T-helper 9 cell (primary cell): ENCODE data around the gene CD101.

Experiments used
- DNase-seq: peaks from one replicate; pipeline ENCODE4 v3.0.0-alpha.2; 2020

Gene CD101

DNA sequence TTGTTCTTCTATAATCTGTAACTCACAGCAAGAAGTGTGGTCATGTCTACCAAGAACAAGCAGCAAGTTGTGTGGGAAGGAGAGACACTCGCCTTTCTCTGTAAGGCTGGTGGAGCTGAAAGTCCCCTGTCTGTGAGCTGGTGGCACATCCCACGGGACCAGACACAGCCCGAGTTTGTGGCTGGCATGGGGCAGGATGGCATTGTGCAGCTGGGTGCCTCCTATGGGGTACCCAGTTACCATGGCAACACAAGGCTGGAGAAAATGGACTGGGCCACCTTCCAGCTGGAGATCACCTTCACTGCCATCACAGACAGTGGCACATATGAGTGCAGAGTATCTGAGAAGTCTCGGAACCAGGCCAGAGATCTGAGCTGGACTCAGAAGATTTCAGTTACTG is 15.5 kb downstream of the CD101 start:
- no peak for DNase-seq

DNA sequence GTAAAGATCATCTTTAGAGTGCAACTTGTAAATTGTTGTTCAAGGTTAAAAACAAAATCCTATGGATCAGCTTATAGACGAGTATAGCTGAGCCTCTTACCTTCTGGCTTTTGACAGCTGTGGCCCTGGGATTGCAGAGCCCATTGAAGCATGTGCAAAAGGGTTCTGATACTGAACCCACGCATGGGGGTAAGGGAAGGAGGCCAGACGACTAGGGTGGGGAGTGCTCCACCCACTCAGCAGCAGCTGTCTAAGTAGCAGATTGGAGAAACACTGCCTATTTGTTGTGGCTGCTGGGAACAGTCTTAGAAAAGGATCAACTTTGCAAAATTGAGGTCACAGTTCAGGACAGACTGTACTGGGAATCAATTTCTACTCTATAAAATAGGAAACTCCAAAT is 16.1 kb downstream of the CD101 start:
- DNase-seq, result no peak

DNA sequence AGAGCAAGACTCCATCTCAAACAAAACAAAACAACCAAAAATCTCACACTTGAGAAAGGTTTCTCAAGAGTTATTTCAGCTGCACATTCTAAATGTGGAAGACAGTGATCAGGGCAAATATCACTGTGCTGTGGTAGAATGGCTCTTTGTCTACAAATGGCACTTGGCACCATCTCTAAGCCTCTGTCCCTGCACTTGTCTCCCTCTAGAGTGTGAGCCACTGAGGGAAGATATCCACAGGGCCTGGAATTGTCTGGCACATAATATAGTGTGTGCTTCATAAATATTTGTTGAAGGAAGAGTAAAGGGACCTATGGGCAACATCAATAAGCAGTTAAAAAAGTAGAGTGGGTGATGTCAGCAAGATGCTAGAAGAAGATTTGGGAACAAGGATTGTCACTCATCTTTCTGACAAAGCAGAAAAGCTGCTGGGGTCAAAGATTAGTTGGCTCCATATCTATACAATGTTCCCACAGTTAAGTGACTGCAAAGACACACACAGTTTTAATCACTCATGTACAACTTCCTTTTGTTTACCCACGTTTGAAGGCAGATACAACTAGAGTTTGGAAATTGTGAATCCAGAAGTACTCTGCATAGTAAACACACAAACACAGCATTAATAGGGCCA is 19.1 kb downstream of the CD101 start:
- DNase-seq, result no peak

DNA sequence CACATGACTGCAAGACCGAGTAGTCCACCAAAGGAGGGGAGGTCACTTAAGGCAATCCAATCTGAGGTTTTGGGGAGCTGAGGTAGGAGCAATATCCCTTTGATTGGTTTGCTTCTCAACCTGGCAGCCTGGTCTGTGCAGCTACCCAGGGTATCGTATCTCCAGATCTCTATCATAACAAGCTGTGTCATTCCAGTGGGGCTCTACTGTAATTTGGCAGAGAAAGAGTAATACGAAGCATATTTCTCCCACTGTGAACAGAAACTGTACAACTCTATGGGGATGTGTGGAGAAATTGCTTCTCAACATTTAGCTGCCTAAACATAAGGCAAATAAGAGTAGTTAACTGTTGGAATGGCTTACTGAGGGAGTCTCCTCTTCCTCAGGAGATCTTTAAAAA is 20.6 kb downstream of the CD101 start:
- DNase-seq, result no peak

DNA sequence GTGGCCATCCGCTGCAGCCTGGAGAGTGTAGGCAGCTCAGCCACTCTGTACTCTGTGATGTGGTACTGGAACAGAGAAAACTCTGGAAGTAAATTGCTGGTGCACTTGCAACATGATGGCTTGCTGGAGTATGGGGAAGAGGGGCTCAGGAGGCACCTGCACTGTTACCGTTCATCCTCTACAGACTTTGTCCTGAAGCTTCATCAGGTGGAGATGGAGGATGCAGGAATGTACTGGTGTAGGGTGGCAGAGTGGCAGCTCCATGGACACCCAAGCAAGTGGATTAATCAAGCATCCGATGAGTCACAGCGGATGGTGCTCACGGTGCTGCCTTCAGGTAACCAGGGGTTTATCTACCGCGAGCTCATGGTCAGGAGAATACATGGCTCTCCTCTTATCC is 24.0 kb downstream of the CD101 start:
- no peak for DNase-seq

DNA sequence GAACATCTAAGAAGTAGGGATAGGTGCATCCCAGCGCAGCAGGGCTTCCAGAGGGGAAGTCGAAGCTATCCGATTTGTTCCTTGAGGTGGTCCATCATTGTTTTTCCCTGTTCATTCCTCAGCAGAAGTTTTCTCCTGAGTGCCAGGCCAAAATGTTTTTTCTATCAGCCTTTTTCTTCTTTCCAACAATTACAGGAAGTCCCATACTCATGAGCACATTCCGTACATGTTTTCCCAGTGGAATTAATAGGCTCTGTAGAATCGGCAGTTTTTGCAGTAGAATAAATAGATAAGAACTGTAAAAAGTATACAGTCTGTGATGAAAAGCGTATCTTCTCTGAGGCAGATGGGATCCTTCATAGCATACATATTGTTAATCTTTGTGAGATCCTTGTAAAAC is 24.8 kb downstream of the CD101 start:
- no peak for DNase-seq

DNA sequence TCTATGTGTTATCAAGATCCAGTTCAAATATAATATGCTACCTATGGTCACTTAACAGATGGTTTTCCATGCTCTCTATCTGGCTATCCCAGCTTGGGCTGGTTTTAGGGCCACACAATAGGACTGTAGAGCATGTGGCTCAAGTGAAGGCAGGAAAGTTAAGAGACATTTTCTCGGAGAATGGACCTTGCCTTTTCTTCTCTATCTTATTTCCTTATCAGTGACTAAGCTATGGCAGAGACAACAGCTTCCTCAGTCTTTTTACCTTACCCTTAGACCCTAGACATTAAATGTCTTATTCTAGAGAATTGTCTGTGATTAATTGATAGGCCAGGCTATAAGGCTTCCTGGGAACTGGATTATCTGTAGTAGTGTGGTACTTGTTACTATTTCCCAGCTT is 28.1 kb downstream of the CD101 start:
- DNase-seq, result no peak

DNA sequence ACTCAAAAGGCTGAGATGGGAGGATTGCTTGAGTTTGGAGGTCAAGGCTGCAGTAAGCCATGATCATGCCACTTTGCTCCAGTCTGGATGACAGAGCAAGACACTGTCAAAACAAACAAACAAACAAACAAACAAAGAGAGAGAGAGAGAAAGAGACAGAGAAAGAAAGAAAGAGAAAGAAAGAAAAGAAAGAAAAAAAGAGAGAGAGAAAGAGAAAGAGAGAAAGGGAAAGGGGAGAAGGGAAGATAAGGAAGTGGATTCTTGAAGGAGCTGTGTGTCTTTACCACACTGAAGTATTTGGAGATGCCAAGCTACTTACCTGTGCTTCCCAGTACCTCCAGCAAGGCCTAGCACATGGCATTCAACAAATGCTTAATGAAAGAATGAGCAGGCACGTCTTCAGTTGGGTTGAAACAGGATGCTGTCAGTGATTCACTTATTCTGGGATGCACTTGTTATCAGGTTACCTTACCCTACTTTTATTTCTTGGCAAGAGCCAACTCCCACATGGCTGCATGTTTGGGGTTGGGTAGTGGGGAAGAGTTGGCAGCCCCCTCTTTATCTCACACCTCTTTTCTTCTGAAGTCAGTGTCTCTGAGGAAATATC is 28.8 kb downstream of the CD101 start:
- DNase-seq, result no peak

DNA sequence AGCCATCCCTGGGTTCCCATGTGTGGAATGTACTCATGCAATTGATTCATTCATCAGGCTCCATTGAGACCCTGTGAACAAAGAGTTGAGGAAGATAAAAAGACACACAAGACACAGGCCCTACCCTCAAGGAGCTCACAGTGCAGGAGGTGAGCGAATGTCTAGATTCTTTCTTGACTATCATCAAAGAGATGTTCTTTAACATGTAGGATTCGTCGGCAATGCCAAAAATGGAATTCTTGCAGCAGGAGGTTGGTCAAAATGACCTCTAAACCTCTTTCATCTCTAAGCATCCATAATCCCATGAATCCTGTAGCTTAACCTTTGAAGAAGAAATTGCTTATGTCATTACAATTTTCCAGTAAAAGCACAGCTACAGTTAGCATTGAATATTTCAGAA is 30.7 kb downstream of the CD101 start:
- no peak for DNase-seq

DNA sequence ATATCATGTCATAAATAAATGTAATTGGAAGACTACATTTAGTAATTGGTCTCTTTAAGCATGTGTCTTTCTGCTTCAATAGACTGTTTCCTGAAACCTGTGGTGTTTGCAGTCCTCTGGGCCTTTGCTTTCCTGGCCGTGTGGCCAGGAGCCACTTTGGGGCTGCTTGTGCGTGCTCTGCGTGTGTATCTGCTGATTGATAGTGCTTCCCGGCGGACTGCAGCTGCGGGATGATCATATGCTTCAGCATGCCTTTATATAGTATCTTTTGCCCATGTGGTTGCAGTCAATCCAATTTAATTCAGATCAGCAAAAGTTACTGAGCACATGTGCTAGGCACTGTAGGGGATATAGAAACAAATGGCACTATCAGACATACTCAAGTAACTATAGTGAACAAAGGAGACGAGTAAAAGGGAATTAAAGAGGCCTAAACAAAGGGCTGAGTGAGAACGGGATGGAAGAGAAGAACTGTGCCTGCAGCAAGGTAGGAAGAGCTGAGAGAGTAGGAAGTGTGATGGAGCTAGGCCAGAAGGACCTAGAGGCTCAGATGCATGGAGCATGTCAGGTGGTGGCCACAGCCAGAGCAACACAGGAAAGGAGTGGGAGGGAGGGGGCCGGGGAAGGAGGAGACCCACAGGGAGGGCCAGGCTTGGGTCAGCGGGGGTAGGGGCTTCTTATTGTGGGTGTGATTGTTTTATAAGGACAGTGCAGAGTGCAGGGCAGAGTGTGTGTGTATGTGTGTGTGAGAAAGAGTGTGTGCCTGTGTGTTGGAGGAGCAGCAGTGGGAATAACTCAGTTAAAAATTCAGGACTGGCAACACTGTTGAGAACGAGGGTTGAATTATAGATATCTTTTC is 31.4 kb downstream of the CD101 start:
- no peak for DNase-seq

DNA sequence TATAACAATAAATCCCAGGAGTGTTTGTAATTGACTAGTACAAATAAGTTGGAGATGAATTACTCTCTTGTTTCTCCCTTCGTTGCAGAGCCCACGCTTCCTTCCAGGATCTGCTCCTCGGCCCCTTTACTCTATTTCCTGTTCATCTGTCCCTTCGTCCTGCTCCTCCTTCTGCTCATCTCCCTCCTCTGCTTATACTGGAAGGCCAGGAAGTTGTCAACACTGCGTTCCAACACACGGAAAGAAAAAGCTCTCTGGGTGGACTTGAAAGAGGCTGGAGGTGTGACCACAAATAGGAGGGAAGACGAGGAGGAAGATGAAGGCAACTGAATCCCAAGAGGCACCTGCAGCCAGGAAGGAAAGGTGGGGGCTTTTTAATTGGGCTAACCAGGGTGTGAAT is 32.2 kb downstream of the CD101 start:
- DNase-seq, result no peak

DNA sequence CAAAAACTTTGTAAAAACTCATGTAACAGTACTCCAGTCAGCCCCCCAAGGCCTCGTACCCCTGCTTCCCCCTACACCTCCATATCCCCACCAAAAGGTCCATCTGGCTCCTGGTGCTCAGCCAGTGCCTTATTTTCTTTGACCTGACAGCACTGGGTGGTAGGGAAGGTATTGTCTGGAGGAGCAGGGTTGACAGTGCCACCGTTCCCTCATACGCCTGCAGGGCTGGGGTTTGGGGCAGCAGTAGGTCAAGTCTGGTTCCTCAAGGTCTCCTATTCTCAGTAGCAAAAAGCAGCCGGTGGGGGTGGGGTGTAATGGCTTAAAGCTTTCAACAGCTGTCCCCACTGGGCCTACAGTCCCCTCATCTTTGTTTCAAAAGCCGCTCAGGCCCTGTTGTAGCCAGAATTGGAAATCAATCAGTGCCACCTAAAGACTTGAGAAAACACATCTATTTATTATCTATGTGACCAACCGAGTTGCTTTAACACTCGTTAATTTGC is 33.3 kb downstream of the CD101 start:
- no peak for DNase-seq

DNA sequence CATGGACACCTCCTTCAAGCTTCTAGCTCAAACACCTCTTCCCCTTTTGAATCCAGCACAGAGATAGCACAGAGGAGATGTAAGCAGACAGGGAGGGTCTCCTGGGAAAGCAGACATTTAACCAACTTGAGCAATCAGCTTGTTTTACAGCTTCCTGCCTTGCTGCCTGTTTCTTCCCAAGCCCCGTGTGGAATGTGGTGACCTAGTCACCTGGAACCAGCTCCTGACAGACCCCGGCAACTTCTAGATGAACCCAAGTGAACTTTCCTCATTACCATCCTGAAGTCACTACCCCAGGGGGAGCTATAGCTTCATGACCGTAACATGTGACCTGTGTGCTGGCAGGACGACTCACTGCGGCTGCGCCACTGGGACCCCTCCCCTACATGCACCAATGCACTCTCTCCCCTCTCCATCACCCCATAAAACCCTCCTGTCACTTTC is 34.5 kb downstream of the CD101 start:
- no peak for DNase-seq

DNA sequence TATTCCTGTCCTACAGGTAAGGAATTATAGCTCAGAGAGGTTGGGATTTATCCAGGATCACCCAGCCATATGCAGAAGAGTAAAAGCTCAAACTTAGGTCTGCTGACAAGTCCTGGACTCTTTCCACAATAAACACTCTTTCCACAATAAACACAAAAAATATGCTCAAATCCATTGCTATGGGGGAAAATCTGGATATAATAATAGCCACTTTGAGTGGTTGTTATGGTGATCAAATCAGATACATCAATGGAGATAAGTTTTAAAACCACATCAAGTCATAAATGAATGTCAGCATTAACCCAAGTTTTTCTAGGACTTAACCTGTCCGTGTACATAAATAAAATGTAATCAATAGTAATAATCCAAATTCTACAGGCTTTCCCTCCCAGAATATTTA is 36.2 kb downstream of the CD101 start:
- no peak for DNase-seq

DNA sequence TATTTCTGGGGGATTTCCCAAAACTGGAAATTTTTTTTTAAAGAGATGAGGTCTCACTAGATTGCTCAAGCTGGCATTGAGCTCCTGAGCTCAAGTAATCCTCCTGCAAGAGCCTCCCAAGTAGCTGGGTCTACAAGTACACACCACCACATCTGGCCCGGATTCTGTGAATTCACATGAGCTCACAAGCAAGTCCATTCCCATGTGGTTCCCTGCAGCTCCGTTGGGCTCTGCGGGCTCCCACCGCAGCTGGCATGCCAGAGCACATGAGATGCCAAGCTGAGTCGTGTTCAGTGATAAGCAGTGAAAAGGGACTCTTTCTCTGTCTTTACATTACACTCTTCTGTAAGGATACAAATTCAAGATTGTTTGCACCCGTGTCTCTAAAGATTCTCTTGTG is 36.7 kb downstream of the CD101 start:
- no peak for DNase-seq

DNA sequence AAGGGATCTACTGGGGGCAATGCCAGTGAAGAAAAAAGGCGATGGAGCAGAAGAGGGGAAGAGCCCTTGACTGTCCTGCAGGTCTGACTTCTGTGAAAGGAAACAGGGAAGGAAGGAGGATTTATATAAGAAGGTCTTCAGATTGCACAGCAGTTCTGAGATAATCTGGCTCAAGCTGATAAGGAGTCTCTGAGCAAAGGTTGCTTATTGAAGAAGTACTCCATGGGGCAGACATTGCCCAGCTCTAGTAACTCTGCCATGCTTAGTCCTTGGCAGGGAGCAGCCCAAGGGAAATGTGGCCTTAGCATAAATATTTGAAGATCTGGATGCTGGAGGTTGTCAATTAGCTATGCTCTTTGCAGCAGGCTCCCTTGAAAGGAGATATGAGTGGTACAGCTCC is 42.7 kb downstream of the CD101 start:
- DNase-seq, result no peak

DNA sequence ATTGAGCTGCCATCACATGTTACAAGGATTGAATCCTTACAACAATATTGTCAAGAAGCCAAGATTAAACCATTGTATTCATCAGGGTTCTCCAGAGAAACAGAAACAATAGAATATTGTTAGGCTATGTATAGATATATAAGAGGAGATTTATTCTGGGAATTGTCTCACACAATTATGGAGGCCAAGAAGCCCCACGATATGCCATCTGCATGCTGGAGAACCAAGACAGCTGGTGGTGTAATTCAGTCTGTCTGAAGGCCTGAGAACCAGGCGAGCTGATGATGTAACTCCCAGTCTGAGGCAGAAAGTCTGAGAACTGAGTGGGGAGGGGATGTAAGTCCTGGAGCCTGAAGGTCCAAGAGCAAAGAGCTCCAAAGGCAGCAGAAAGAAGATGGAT is 44.1 kb downstream of the CD101 start:
- no peak for DNase-seq

DNA sequence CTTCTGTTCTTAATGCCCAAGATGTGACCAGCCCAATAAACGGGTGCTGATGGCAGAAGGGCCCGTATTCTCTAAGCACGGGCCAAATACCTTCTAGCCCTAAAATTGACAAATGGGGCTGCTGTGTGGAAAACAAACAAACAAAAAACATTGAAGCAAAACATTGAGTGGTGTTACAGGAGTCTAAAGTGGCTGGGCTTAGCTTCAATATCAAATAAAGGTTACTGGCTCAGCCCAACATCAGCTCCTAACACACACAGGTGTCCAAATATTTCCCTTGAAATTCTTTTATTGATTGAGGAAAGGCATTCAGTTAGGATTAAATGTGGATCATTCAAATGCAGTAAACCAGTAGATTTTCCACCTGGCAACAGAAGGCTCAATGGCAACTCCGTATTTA is 45.2 kb downstream of the CD101 start:
- DNase-seq, result no peak

DNA sequence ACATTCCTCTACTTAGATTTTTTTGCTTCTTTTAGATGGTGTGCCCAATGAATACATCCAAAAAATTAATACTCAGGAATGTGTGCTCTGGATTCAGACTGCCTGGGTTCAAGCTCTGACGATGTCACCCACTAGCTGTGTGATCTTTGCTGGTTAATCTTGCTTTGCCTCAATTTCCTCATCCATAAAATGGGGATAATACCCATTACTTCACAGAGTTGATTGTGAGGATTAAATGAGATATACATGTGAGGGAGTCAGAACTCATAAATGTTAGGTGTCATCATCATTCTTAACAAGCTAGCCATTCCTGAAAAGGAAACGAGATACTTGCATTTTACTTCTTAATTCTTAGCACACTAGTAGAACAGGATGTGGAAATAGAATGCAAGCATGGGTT is 45.7 kb downstream of the CD101 start:
- DNase-seq, result no peak

DNA sequence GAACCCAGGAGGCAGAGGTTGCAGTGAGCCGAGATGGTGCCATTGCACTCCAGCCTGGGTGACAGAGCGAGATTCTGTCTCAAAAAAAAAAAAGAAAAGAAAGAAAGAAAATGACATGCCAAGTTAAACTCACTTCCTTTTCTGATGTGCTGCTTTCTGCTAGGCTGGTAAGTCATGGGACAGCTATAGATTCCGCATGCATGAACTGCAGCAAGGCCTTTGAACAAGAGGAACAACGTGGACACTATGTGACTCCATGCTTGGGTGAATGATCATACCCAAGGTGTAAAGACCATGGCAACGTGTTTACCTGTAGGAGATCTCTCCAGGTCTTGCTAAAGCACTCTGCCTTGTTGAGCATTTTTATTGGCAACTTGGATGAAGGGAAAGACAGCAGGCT is 48.3 kb downstream of the CD101 start:
- no peak for DNase-seq

DNA sequence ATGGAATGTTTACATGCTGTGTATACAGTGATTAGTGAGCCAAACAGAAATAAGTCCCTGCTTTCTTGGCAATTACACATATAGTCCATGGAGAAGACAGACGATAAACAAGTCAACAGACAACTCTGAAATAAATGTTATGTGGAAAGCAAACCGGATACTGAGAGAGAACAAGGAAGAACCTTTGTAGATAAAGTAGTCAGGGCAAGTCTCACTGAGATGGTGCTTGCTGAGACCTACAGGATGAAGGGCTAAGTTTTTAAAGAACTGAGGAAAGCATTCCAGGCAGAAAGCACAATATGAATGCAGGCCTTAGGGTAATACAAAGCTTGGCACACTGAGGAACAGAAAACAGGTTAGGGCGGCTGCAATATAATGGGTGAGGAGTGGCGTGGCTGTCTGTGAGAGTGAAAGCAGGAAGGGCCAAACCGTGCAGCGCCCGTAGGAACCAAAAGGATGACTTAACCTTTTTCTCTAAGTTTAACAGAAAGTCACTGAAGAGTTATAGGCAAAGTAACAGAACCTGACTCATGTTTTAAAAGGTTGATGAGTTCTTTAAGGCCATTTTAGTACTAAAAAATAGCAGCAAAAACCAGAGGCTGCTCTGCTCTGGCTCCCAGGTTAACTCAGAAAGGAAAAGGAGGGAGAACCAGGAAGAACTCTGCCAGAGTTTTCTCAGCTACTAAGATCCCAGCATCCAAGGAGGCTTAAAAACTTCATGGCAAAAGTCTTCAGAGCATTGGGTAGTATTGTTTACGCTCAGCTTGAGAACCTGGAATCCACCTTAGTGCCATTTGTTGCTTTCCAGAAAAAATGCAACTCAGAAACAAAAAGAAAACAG is 49.9 kb downstream of the CD101 start:
- no peak for DNase-seq

DNA sequence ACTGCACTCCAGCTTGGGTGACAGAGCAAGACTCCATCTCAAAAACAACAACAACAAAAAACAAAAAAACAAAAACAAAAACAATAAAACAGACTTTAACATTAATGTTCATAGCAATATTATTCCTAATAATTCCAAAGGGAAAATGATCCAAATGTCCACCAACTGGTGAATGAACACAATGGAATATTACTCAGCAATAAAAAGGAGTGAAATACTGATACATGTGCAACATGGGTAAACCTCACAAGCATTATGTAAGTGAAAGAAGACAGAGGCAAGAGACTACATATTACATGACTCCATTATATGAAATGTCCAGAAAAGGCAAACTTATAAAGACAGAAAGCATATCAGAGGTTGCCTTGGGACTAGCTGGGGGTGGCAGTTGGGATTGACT is 52.5 kb downstream of the CD101 start:
- DNase-seq, result no peak

DNA sequence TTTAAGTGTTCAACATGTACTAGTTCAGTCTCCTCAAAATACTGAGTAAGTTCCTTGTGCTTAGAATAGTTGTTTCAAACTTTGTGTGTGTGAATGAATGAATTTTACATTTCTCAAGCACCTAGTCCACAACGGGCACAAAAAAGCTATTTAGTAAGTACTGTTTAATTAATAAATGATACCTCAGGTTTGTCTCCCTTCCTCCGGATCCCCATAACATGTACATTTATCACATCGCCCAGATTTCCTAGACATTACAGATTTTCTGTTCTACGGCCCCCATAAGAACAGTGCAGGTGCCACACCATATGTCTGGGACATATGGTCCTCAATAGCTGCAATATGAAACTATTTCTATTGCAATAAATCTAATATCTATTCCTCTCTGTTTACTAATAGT is 57.2 kb downstream of the CD101 start:
- no peak for DNase-seq
